ENCODE data around the gene TIMMDC1. TPM values are rescaled to one million over a fixed set of nuclear protein-coding genes. Genes with fewer than 3 reads are reported as not detected.

TIMMDC1 gene
- total and polyA plus RNA-seq, 9 of the 15 experiments (the other 6 are each of a cell fraction or from before 2014, with no cell fraction given), result 62.1 to 226 (median 86.6) TPM

- H3K27ac ChIP-seq (ENCODE audit: extremely low read depth, low read depth, low read length), result no peak overlapping the region
- H3K4me3 ChIP-seq, result no peak overlapping the region
- DNase-seq (ENCODE audit: extremely low read depth in 1 of 4, low spot score in 3 of 4) (no peak), ATAC-seq (no peak), FAIRE-seq (no peak)
- peaks cover 71% of the 10 kb centered on the region; the same call in 2 of the 3 replicates for H3K36me3 ChIP-seq (ENCODE audit: control insufficient read depth, insufficient read depth, low read length)
- ChIA-PET POLR2A (no interaction called here), CTCF (ENCODE audit: low intra/inter-chr PET ratio) (no interaction called here)
- H3K9me3 ChIP-seq (replicated peaks; ENCODE audit: control insufficient read depth, insufficient read depth, low read depth, low read length), result no peaks in the 10 kb centered on the region
- H3K27me3 ChIP-seq (ENCODE audit: control insufficient read depth in 2 of 2, insufficient read depth in 2 of 2, low read length in 2 of 2), result no peaks in the 10 kb centered on the region
- peaks cover 25% of the 10 kb centered on the region for H3K79me2 ChIP-seq (ENCODE audit: control insufficient read depth, insufficient read depth, low read length)
- in situ Hi-C loops (cut with MboI) (no loop called here), intact Hi-C loops (cut with micrococcal nuclease) (no loop called here)
- H2AFZ ChIP-seq (ENCODE audit: low read depth, low read length), result no peak overlapping the region
- H3K4me2 ChIP-seq (ENCODE audit: insufficient read depth, low read length), result no peak overlapping the region
- TF ChIP-seq PATZ1 (CRISPR knock-in tag; IDR thresholded peaks at IDR 0.05; ENCODE audit: borderline replicate concordance), result no peak
- no peak for TF ChIP-seq PKNOX1 (IDR thresholded peaks at IDR 0.05)
- TF ChIP-seq RBM14 (IDR thresholded peaks at IDR 0.05; ENCODE audit: borderline replicate concordance, insufficient read depth, low read depth, low read length), result no peak
- peaks cover 0 to 19% of the 10 kb centered on the region in 2 experiments; a peak in 3 of 5 replicates for H3K4me1 ChIP-seq (replicated peaks in 1 of 2; ENCODE audit: control insufficient read depth in 2 of 2, insufficient read depth in 2 of 2, low read length in 2 of 2)
- BruUV-seq (replicated peaks), result no TSS peak
- no peak overlapping the region for H3K9ac ChIP-seq (ENCODE audit: insufficient read depth in 1 of 2, low read depth in 2 of 2, low read length in 2 of 2)
- H3K9me1 ChIP-seq (ENCODE audit: control insufficient read depth, insufficient read depth, low read length), result no peaks in the 10 kb centered on the region
- H4K20me1 ChIP-seq (replicated peaks; ENCODE audit: control insufficient read depth, insufficient read depth, low read length), result no peaks in the 10 kb centered on the region
Measured at GRCh38 chr3:119510690-119511089, 12.3 kb downstream of the TIMMDC1 start.
